NCI-H2029 treated with DMSO at 0.1 percent for 48 hours (cell line): ENCODE results near the gene RXFP4.
"Not testable (repeated sequence)": the region's sequence is repeated elsewhere in the genome, so short reads cannot be mapped to it uniquely, and the experiment has no call there.

Experiments used
- DNase-seq: peaks from one replicate; lab custom pipeline; 2025; lab: John Stamatoyannopoulos, UW

Gene RXFP4

DNA sequence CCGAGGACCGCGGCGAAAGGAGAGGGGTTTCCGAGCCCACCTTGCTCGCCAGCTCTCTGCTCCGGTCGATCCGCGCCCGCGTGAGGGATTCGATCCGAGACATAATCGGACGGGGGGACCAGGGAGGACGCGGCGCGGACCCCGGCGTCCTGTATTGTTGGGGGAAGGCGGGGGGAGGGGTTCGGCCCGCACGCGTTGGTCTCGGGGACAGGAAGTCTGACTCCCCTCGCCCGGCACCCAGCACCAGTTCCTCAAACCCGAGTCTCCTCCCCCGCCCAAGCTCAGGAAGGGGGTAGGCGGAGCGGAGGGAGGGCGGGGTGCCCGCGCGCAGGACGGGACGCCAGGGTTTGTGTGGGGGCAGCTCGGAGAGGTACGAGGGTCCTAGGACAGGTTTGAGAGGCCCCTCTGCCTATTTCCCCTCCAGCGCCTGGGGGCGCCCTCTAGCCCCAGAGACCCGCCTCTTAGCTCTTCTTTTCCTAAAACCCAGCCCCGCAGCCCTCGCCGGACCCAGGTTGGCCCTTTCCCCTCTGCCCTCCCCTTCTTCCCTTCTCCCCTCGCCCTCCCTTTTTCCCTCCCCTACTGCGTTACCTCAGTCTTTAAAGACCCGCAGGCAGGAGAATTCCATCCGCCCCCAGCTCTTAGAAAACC is 37.0 kb downstream of the RXFP4 start, which contains the start of gene ARHGEF2:
Gene ARHGEF2, minus strand, starts transcription at position 223 of the 648 bp plus-strand sequence. Its CDS starts 120 bp downstream, at position 103.
- no peak for DNase-seq

DNA sequence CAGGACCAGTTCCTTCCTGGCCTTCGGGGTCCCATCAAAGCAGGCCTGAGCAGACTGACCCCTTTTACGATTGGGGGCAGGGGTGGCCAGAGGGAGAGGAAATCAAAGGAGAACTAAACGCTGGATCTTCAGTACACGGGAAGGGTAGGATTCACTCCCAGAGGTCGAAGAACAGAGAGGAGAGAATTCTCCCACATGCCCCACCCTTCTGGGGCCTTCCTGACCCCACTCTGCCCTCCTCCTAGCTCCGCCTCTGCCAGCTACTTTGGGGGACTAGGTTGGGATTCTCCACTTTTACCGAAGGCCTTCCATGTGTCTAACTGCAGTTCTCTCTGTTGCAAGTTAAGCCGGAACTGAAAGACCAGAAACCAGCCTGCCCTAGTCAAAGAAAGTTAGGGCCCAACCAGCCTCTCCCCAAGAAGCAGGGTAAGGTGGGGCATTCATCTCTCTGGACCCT is 37.6 kb downstream of the RXFP4 start:
- no peak for DNase-seq

DNA sequence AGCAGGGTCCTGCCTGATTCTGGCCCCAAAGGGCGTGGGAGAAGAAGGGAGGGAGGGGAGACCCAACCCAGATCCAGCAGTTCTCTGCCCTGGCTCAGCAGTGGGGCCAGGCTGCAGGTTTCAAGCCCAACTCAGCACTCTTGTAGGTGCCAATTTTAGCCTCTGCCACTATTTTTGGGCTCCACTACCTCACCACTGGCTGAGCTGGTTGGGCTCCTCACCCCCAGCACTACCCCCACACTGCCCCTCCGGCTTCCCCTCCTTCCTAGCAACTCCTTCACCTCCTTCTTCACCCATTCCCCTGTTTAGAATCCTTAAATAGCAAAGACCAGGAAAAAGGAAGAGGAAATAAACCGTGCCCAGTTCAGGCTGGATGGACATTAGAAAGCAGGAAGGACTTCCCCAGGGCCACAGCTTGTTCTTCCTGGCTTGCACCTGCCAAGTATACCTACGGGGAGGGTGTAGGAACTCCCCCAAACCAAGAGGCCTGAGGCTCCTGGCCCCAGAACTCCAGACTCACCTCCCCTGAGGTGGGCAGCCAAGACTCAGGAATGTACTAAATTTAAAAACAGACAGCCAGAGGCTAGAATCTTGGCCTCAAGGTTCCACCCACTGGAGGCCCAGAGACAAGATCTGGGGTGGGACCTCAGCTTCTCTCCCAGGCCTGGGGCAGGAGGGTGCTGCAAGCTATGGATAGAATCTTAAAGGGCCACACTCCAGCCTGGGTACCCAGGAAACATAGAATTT is 38.3 kb downstream of the RXFP4 start:
- no peak for DNase-seq

DNA sequence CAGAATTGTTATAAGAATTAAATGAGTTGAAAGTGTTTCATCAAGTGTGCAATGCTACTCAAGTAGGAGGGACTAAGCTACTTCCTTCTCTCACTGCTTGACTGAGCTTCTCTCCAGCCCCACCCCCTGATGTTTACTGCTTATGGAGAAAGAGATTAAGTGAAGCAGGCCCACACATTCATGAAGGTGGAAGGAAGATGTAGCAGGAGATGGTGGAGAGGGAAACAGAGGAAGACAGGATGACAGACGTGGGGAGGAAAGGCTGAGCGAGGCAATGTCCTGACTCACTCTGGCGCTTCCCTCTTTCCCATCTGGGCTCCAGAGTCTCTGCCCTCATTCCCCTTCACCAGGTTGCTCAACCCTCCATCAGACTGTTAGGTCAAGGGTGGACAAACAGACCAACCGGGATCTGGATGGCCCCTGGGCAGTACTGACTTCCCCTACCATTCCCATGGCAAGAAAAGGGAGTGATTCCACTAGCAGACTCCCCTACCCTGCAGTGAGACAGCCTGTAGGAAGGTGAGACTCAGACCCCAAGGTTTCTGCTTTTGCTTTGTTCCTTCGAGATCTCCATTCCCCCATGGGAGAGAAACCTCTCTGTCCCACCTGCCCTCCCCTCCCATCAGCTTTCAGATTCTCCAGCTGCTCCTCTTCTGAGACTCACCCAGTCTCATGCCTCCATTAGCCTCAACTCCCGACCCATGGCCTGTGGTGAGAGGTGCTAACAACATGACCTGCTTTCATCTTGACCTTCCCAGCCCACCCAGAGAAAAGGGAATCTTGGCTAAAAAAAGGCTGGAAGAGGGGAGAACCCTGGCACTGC is 40.0 kb downstream of the RXFP4 start:
- no peak for DNase-seq

DNA sequence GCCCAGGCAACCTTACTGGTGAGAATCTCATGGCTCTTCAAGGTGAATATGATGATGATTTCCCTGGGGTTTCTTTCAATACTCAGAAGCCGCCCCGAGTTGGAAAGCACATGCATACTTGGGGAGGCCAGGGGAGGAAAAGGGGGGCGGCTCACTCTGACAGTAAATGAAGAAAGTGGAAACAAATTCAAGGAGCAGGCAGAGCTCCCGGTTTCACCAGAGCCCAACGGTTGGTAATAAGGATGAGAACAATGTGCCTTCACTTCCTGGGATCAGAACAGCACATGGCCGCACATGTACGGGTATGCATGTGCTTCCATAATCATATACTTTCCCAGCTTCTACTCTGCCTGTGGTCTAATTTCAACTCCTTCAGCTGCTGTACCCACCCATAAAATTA is 40.7 kb downstream of the RXFP4 start:
- no peak for DNase-seq

DNA sequence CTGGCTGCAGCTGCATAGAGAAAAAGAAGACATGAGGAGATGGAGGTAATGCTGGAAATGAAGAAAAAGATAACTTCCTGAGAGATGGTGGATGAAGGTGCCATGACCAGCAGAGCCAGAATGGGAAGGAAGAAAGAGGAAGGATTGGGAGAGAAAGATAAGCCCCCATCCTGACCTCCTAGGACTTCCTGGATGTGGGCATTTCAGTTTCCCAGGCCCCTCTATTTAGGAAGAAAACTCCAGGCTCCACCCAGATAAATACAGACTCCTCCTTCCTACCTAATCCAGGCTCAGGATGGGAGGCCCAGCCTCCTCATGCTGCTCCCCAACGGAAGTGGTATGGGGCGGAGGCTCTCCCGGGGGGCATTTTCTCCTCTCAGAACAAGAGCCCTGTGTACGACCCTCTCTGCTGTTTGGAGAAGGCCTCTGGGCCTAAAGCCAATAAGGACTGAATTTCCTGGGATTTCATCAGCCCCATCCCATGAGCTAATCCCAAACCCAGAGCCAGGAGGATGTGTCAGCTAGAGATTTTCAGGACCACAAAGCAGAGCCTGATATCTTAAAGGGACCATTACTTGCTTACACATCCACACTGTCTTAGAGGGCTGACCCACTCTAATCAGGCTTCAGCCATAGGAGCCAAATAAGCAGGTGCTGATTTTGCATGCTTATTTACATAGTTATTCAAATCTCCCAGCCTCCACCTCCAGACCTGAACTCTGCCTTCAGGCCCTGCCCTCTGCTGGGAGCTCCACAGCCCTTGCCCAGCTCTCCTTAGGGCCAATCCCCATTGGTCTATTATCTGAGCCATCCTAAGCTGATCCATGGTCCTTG is 42.0 kb downstream of the RXFP4 start:
- DNase-seq, result peak; percentile 58

DNA sequence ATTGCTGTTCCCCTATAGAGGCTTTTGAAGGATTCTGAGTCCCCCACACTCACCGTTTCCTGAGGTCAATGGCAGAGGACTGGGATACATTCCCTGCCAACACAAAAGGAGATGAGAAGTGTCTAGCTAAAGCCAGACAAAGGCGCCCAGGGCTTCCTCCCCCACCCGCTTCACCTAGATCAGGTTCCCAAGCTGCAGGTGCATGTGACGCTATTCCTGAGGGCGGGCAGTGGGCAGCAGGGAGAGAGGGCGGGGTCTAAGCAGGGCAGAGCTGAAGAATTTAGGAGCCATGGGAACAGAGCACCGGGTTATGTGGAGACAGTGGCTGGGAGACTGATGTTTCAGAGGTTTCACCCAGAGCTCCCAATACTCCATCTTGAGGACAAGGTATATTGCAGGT is 42.9 kb downstream of the RXFP4 start:
- DNase-seq, result peak; percentile 88

DNA sequence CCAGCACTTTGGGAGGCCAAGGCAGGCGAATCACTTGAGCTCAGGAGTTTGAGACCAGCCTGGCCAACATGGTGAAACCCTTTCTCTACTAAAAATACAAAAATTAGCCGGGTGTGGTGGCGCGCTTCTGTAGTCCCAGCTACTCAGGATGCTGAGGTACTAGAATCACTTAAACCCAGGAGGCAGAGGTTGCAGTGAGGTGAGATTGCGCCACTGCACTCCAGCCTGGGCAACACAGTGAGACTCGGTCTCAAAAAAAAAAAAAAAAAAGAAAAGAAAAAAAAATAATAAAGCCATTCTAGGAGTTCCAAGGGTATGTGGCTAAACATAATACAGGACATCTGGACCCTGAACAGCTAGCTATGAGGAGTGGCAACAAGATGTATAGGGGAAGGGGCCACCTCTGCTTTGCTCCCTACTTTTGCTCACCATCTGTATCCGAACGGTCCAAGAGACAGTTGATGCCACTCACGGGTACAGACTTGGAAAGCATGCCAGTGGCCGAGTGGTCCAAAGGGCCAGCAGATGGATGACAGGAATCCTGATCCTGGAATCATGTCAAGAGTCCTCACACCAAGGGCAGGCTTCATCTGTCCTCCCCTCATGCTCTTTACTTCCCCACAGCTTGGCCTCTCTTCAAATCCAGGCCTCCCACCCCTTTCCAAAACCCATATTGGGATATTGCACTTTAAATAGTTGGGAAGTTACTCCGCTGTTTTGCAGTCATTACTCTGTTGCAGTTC is 43.6 kb downstream of the RXFP4 start:
- DNase-seq, result not testable (repeated sequence)

DNA sequence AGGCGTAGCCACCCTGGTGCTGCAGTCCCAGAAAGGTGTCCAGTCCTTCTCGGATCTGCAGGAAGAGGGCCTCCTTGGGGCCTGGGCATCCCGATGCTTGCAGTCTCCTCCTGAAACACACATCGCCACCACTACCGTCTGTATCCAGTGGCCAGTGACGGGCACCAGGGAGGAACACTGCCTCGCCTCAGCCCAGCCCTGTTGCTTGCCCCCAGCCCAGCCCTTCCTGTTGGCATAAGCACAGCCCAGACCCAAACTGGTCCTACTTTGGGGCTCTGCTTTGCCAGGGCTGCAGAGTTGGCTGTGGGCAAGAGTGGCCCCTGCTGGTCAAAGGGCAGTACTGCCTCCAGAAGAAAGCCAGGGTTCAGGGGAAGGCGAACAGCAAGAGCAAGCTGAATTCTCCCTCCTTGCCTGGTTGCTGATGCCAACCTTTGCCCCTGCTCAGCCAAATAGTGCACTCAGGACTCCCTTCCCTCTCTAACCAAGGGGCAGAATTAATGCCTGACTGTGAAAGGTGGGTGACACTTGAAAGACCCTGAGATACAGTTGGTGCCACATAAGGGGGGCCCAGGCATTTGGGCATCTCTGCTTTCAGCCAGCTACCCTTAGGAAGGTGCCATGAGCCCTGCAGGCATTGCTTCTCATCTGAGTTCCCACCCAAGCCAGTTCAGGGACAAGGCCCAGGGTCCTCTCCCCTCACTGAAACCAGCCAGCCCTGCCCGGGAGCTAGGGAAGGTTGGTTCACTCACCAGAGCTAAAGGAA is 48.0 kb downstream of the RXFP4 start:
- DNase-seq, result peak; percentile 7

DNA sequence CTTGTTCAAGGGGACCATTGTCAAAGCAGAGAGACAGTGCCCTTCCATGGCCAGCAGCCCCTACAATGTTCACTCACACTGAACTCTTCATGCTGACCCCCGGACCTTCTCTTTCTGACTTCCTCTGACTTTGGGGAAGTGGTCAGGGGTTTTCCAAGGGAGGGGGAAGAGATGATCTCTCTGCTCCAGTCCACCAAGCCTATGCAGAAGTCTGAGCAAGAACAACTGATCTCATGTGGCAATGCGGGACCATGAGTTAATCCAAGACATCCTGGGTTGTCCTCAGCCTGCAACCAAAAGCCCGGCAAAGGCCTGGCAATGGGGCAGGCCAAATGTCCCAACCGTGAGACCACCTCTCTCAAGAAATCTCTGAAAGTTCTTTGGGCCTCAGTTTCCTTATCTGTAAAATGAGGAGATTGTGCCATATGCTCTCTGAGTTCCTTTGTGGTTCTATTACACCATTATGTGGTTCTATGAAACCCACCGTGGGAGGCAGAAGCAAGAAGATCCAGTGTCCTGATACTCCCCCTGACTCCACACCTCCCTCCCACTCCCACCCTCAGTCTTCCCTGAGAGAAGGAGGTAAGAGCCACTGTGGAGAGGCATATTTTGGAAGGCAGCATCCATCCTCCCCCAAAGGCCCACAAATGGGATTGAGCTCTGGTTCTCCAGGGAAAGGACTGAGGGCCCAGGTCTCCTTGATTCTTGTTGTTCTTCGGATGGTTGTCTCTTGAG is 48.7 kb downstream of the RXFP4 start:
- no peak for DNase-seq
